LNCAP (cell line): Measurements from ENCODE around the gene SPATA6.

Source experiments
- TF ChIP-seq, protein P1 (sequence below): fragments of 450-650 bp; IDR thresholded peaks from 2 replicates; pipeline ENCODE4 v1.5.1; 2017; ENCODE audit warnings: mild to moderate bottlenecking

SPATA6 gene

GRCh38 chr1:48302652-48303051 lies 169.4 kb downstream of the SPATA6 start:
- TF ChIP-seq, protein P1, sequence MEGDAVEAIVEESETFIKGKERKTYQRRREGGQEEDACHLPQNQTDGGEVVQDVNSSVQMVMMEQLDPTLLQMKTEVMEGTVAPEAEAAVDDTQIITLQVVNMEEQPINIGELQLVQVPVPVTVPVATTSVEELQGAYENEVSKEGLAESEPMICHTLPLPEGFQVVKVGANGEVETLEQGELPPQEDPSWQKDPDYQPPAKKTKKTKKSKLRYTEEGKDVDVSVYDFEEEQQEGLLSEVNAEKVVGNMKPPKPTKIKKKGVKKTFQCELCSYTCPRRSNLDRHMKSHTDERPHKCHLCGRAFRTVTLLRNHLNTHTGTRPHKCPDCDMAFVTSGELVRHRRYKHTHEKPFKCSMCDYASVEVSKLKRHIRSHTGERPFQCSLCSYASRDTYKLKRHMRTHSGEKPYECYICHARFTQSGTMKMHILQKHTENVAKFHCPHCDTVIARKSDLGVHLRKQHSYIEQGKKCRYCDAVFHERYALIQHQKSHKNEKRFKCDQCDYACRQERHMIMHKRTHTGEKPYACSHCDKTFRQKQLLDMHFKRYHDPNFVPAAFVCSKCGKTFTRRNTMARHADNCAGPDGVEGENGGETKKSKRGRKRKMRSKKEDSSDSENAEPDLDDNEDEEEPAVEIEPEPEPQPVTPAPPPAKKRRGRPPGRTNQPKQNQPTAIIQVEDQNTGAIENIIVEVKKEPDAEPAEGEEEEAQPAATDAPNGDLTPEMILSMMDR, result no peak

GRCh38 chr1:48294656-48295055 lies 177.3 kb downstream of the SPATA6 start:
- TF ChIP-seq, protein P1, result no peak

GRCh38 chr1:48292706-48293105 lies 179.3 kb downstream of the SPATA6 start:
- TF ChIP-seq, protein P1, result no peak

GRCh38 chr1:48291421-48291820 lies 180.6 kb downstream of the SPATA6 start:
- TF ChIP-seq, protein P1, result no peak

- TF ChIP-seq, protein P1, result no peak
These were observed 186.5 kb downstream of the SPATA6 start for GRCh38 chr1:48285525-48285924.

GRCh38 chr1:48266576-48266975 lies 205.4 kb downstream of the SPATA6 start:
- TF ChIP-seq, protein P1, result no peak

GRCh38 chr1:48263041-48263440 lies 209.0 kb downstream of the SPATA6 start:
- TF ChIP-seq, protein P1, result no peak

DNA sequence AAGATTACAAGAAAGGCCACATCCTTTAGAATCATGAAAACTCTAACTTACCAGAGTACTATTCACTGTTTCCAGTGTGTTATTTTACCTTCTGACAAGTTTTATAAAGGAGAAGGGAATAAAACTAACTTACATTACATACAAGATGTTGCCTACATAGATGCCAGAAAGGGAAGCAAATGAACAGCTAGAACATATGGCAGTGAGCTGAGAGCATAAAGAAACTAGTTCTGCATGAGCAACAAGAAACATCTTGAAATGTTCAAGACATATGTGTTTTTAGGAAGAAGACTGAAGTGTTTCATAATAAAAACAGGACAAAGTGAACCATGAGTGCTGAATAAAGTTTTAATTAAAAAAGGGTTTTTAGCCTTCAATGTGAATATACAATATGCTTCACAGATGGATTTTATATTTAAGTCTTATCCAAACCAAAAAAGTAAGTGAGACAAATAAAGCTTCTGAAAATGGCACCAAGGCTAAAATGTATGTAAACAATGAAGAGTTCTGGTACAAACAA lies 210.1 kb downstream of the SPATA6 start:
- TF ChIP-seq, protein P1, result no peak
